Stimulated activated CD8-positive, alpha-beta memory T cell treated with anti-CD3 and anti-CD28 coated beads, Interleukin-15, amount 100 ng/mL, for 24 hours (primary cell): ENCODE measurements around the gene ATRN.
"Not testable (repeated sequence)": the region's sequence is repeated elsewhere in the genome, so short reads cannot be mapped to it uniquely, and the experiment has no call there.

ENCODE experiments used
- DNase-seq: peaks from one replicate; pipeline ENCODE4 v3.0.0-alpha.2; 2020; ENCODE audit warnings: low read depth

The ATRN gene

GRCh38 chr20:3470627-3471396 lies at the start of gene ATRN:
Gene ATRN (plus strand): TSS chr20:3471018. CDS start chr20:3471108, 90 bp downstream.
- DNase-seq: peak; percentile 91

- no peak for DNase-seq
These were observed 48.8 kb upstream of the ATRN start for GRCh38 chr20:3421985-3422384.

- DNase-seq: no peak
These were observed 47.7 kb upstream of the ATRN start for GRCh38 chr20:3423126-3423525.

GRCh38 chr20:3426766-3427165 lies 44.1 kb upstream of the ATRN start:
- not testable (repeated sequence) for DNase-seq

- no peak for DNase-seq
These were observed 40.3 kb upstream of the ATRN start for GRCh38 chr20:3430376-3431069.

- DNase-seq: no peak
These were observed 39.7 kb upstream of the ATRN start for GRCh38 chr20:3431109-3431508.

GRCh38 chr20:3432844-3433243 lies 38.0 kb upstream of the ATRN start:
- DNase-seq: no peak

- DNase-seq: no peak
These were observed 37.1 kb upstream of the ATRN start for GRCh38 chr20:3433744-3434143.

- DNase-seq: no peak
These were observed 36.6 kb upstream of the ATRN start for GRCh38 chr20:3434232-3434631.

GRCh38 chr20:3436864-3437574 lies 33.8 kb upstream of the ATRN start:
- no peak for DNase-seq

- DNase-seq: no peak
These were observed 24.0 kb upstream of the ATRN start for GRCh38 chr20:3446779-3447178.

- no peak for DNase-seq
These were observed 23.5 kb upstream of the ATRN start for GRCh38 chr20:3447321-3447720.

GRCh38 chr20:3449319-3449718 lies 21.5 kb upstream of the ATRN start:
- DNase-seq: no peak

- no peak for DNase-seq
These were observed 18.7 kb upstream of the ATRN start for GRCh38 chr20:3452136-3452535.

GRCh38 chr20:3452690-3453089 lies 18.1 kb upstream of the ATRN start:
- no peak for DNase-seq

GRCh38 chr20:3454831-3455230 lies 16.0 kb upstream of the ATRN start:
- DNase-seq: no peak

GRCh38 chr20:3456648-3457047 lies 14.2 kb upstream of the ATRN start:
- DNase-seq: no peak

GRCh38 chr20:3459881-3460307 lies 10.9 kb upstream of the ATRN start:
- no peak for DNase-seq

GRCh38 chr20:3461211-3461771 lies 9.5 kb upstream of the ATRN start:
- no peak for DNase-seq

GRCh38 chr20:3461911-3462677 lies 8.7 kb upstream of the ATRN start:
- no peak for DNase-seq

GRCh38 chr20:3464166-3464565 lies 6.7 kb upstream of the ATRN start:
- DNase-seq: no peak

- no peak for DNase-seq
These were observed 5.5 kb upstream of the ATRN start for GRCh38 chr20:3465301-3465700.
